H1 (cell line): Measurements from ENCODE around the gene SLC24A3. TPM values are rescaled to one million over a fixed set of nuclear protein-coding genes. Genes with fewer than 3 reads are reported as not detected.

ENCODE experiments used
- ASH2L ChIP-seq: fragments of 200-600, 300-600 bp; sonication (generic); IDR thresholded peaks from one replicate; pipeline ENCODE4 v1.7.1; 2017; ENCODE audit warnings: low read length
- CBX8 ChIP-seq: fragments of 300-800, 300-1000 bp; sonication (generic); IDR thresholded peaks from 2 replicates; pipeline ENCODE4 v1.7.1; 2016; ENCODE audit warnings: low read depth, low read length, borderline replicate concordance
- CREB1 ChIP-seq: IDR thresholded peaks from 2 replicates; pipeline ENCODE4 v1.6.1; 2012; ENCODE audit warnings: inconsistent platforms
- USF2 ChIP-seq: IDR thresholded peaks from 2 replicates; pipeline ENCODE4 v1.6.1; 2011; ENCODE audit warnings: low read length, improper control_type of control experiment
- polyA plus RNA-seq, 7 experiments: library from polyadenylated mRNA; depleted of rRNA in 3 of 7; stranded (reverse) in 5 of 7; unstranded in 2 of 7; fragments of >200 nt in 5 of 7; fragments of 200-250 nt in 2 of 7; gene quantifications; 1 replicate in 5 of 7; 2 replicates in 1 of 7; 4 replicates in 1 of 7; pipeline versions ENCODE4 v1.2.1 to v1.2.3, GENCODE V29; 2011 to 2013; ENCODE audit warnings: missing spikeins in 2 of 7, mixed read lengths in 2 of 7
- total RNA-seq: library from RNA; stranded (reverse); fragmentation: NEBNext Ultra II Directional; extraction: Animal tissue kit (Norgen Biotek cat#: 25700); gene quantifications from 2 replicates; pipeline ENCODE4 v1.2.1, GENCODE V29; 2021

Gene SLC24A3
- total and polyA plus RNA-seq, 2 of the 8 experiments (the other 6 are each of a cell fraction or from before 2014, with no cell fraction given), result 4.5 to 6.3 TPM

GRCh38 chr20:19412254-19412653 lies 199.8 kb downstream of the SLC24A3 start (continued):
- TF ChIP-seq CREB1, result no peak
- TF ChIP-seq ASH2L, result no peak
- TF ChIP-seq CBX8, result no peak
- no peak for TF ChIP-seq USF2
